HepG2 (cell line): ENCODE measurements around the gene BCAS1. TPM values are rescaled to one million over a fixed set of nuclear protein-coding genes. Genes with fewer than 3 reads are reported as not detected.

Experiments used
- ATAC-seq: fragments of 200-7000 bp; cut with Tn5 transposase; 3 replicates; pipeline ENCODE4 v1.9.1; 2020; ENCODE audit warnings: mild to moderate bottlenecking, moderate library complexity
- Bru-seq: library from RNA; stranded (reverse); fragments of 400-500 nt; gene quantifications from one replicate; lab custom pipeline; 2021; lab: Mats Ljungman, UMichigan
- BruChase-seq, 2 experiments: library from RNA; stranded (reverse); fragments of 400-500 nt; gene quantifications; one replicate each; lab custom pipeline; 2021; lab: Mats Ljungman, UMichigan
- BruUV-seq: library from RNA; stranded (reverse); fragments of 400-500 nt; replicated peaks from 2 replicates; lab custom pipeline; 2021; lab: Mats Ljungman, UMichigan
- CTCF ChIA-PET: fragments of 300-600 bp; formaldehyde crosslinking; extraction: SDS; loops from one replicate; lab custom pipeline; 2021; ENCODE audit warnings: low total read pairs, inconsistent platforms, low intra/inter-chr PET ratio; lab: Yijun Ruan, JAX
- POLR2A ChIA-PET: fragments of 350-600 bp; sonication (Branson Sonifier 250); formaldehyde crosslinking; loops from one replicate; lab custom pipeline; 2020; ENCODE audit warnings: antibody characterized with exemption, inconsistent platforms; lab: Yijun Ruan, JAX
- DNase-seq: peaks from one replicate; pipeline ENCODE4 v3.0.0-alpha.2; 2015; ENCODE audit warnings: low spot score
- FAIRE-seq: peaks from 3 replicates; lab custom pipeline; 2011; peaks lifted over from hg19 to GRCh38; lab: Jason Lieb, UNC
- H2AFZ ChIP-seq: one replicate; pipeline ENCODE4 v1.6.1; 2011; ENCODE audit warnings: low read length, inconsistent platforms
- H3K27ac ChIP-seq: fragments of 300-600 bp; 3 replicates; pipeline ENCODE4 v1.8.0; 2011; ENCODE audit warnings: mixed run types, mild to moderate bottlenecking, mixed read lengths, low read length, inconsistent platforms; ENCODE audit not compliant: insufficient read depth; ENCODE audit errors: extremely low read length
- H3K27me3 ChIP-seq, 2 experiments: fragments of 200-600 bp in 1 of 2; 2 replicates in 1 of 2; 3 replicates in 1 of 2; pipeline versions ENCODE4 v1.6.0 to v1.8.0; 2011; ENCODE audit warnings: low read length in 2 of 2, mild to moderate bottlenecking in 2 of 2, moderate library complexity in 2 of 2, inconsistent platforms in 1 of 2; ENCODE audit not compliant: insufficient read depth in 2 of 2, control insufficient read depth in 1 of 2
- H3K36me3 ChIP-seq, 2 experiments: fragments of 200-600 bp in 1 of 2; replicated peaks in 1 of 2; 2 replicates in 1 of 2; 3 replicates in 1 of 2; pipeline versions ENCODE4 v1.5.1 to v1.8.0; 2011; ENCODE audit warnings: low read length in 2 of 2, inconsistent platforms in 1 of 2; ENCODE audit not compliant: insufficient read depth in 2 of 2, control insufficient read depth in 1 of 2
- H3K4me1 ChIP-seq: 2 replicates; pipeline ENCODE4 v1.5.1; 2012; ENCODE audit warnings: low read length, inconsistent platforms; ENCODE audit not compliant: insufficient read depth
- H3K4me2 ChIP-seq: 2 replicates; pipeline ENCODE4 v1.6.0; 2011; ENCODE audit warnings: low read depth, low read length, inconsistent platforms
- H3K4me3 ChIP-seq, 3 experiments: fragments of 200-600 bp in 1 of 3; sonication (generic), shearing (Covaris generic) in 1 of 3; replicated peaks in 1 of 3; 2 replicates each; pipeline ENCODE4 v1.5.1; 2011 to 2016; ENCODE audit warnings: low read length in 3 of 3, inconsistent platforms in 2 of 3, low read depth in 2 of 3, mild to moderate bottlenecking in 2 of 3, control low read depth in 1 of 3, mixed read lengths in 1 of 3; ENCODE audit not compliant: insufficient read depth in 1 of 3
- H3K79me2 ChIP-seq: one replicate; pipeline ENCODE4 v1.6.1; 2011; ENCODE audit warnings: low read length, inconsistent platforms; ENCODE audit not compliant: insufficient read depth
- H3K9ac ChIP-seq: 2 replicates; pipeline ENCODE4 v1.6.0; 2011; ENCODE audit warnings: mild to moderate bottlenecking, low read depth, low read length, inconsistent platforms; ENCODE audit not compliant: insufficient read depth
- H3K9me3 ChIP-seq: 2 replicates; pipeline ENCODE4 v1.5.1; 2012; ENCODE audit warnings: mild to moderate bottlenecking, low read length
- H4K20me1 ChIP-seq: 2 replicates; pipeline ENCODE4 v1.6.0; 2011; ENCODE audit warnings: inconsistent platforms, mild to moderate bottlenecking, low read length, moderate library complexity; ENCODE audit not compliant: insufficient read depth
- HOXA9 ChIP-seq: sonication (generic); formaldehyde crosslinking; IDR thresholded peaks from 2 replicates; pipeline ENCODE4 v1.8.1; 2022; ENCODE audit warnings: missing genetic modification reagents, mild to moderate bottlenecking, moderate library complexity, borderline replicate concordance
- MEIS1 ChIP-seq: sonication (generic); formaldehyde crosslinking; IDR thresholded peaks from 2 replicates; pipeline ENCODE4 v1.9.0; 2021; ENCODE audit warnings: mild to moderate bottlenecking, missing genetic modification reagents, moderate library complexity, borderline replicate concordance
- MXD4 ChIP-seq: IDR thresholded peaks from 2 replicates; pipeline ENCODE4 v1.6.1; 2016; ENCODE audit warnings: mild to moderate bottlenecking, missing biosample characterization, missing genetic modification reagents
- ZNF572 ChIP-seq: sonication (generic); formaldehyde crosslinking; IDR thresholded peaks from 2 replicates; pipeline ENCODE4 v1.5.1; 2020; ENCODE audit warnings: mild to moderate bottlenecking, missing genetic modification reagents
- ZNF652 ChIP-seq: IDR thresholded peaks from 2 replicates; pipeline ENCODE4 v1.6.1; 2016; ENCODE audit warnings: low read depth, borderline replicate concordance
- WGBS: methylation state at CpG from one replicate; pipeline ENCODE4 v1.1.6; 2017; ENCODE audit warnings: low lambda C conversion rate; 5-methylcytosine and 5-hydroxymethylcytosine counted together
- in situ Hi-C: cut with HindIII; loops from 2 replicates; pipeline ENCODE4 v1.10.0; 2017; ENCODE audit warnings: low pct_unique_long_range_greater_than_20kb; ENCODE audit not compliant: extremely low pct_ligation_motif_present
- intact Hi-C: fragments of 100-400 bp; cut with micrococcal nuclease; formaldehyde crosslinking; loops from one replicate; pipeline ENCODE4 v1.10.0; 2022; ENCODE audit not compliant: unreplicated experiment
- long read RNA-seq, 2 experiments: library from RNA in 1 of 2; library from polyadenylated mRNA in 1 of 2; stranded (forward) in 1 of 2; unstranded in 1 of 2; transcript quantifications; one replicate each; pipeline ENCODE4 v2.0.0, GENCODE V29; 2019 to 2022
- polyA minus RNA-seq, 3 experiments: library from RNA; depleted of rRNA, polyadenylated mRNA; stranded (reverse); fragments of >200 nt; gene quantifications; 2 replicates each; pipeline ENCODE4 v1.2.3, GENCODE V29; 2011; ENCODE audit warnings: low replicate concordance in 1 of 3
- polyA plus RNA-seq, 8 experiments: library from polyadenylated mRNA; depleted of rRNA in 3 of 8; stranded (reverse) in 7 of 8; unstranded in 1 of 8; fragments of >200 nt; fragmentation: Illumina TruSeq in 4 of 8; extraction: Trizol in 4 of 8; gene quantifications; 2 replicates each; pipeline versions ENCODE4 v1.2.1 to v1.2.3, GENCODE V29; 2011 to 2016; ENCODE audit warnings: low read depth in 4 of 8, missing spikeins in 1 of 8, mixed read lengths in 1 of 8; ENCODE audit not compliant: insufficient read depth in 1 of 8
- total RNA-seq, 5 experiments: library from RNA; depleted of rRNA; stranded (reverse); fragments of >200 nt; fragmentation: Illumina TruSeq; extraction: Trizol; gene quantifications; 2 replicates each; pipeline ENCODE4 v1.2.3, GENCODE V29; 2016; ENCODE audit warnings: low read depth in 1 of 5
- TF ChIP-seq, protein P1 (sequence below): IDR thresholded peaks from 2 replicates; pipeline ENCODE4 v1.4.0; 2020; ENCODE audit warnings: mild to moderate bottlenecking, missing genetic modification reagents
- TF ChIP-seq, protein P2 (sequence below): sonication (generic); formaldehyde crosslinking; IDR thresholded peaks from 2 replicates; pipeline ENCODE4 v1.8.1; 2023; ENCODE audit warnings: mild to moderate bottlenecking, missing genetic modification reagents
- TF ChIP-seq, protein P3 (sequence below): IDR thresholded peaks from 2 replicates; pipeline ENCODE4 v1.6.1; 2016; ENCODE audit warnings: mild to moderate bottlenecking

BCAS1 gene, protein sequence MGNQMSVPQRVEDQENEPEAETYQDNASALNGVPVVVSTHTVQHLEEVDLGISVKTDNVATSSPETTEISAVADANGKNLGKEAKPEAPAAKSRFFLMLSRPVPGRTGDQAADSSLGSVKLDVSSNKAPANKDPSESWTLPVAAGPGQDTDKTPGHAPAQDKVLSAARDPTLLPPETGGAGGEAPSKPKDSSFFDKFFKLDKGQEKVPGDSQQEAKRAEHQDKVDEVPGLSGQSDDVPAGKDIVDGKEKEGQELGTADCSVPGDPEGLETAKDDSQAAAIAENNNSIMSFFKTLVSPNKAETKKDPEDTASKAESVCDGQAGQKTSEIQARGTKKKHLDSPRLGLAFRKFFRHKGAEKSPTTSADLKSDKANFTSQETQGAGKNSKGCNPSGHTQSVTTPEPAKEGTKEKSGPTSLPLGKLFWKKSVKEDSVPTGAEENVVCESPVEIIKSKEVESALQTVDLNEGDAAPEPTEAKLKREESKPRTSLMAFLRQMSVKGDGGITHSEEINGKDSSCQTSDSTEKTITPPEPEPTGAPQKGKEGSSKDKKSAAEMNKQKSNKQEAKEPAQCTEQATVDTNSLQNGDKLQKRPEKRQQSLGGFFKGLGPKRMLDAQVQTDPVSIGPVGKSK
- total RNA-seq (2016; rRNA removed; fragmentation: Illumina TruSeq; extraction: Trizol) = 0.67 and 0.91 TPM in 2 replicates
- 0.09 and 0.10 TPM in 2 replicates for total RNA-seq (2016; cell fraction: cytosol; rRNA removed; fragmentation: Illumina TruSeq; extraction: Trizol; ENCODE audit: low read depth)
- total RNA-seq (2016; cell fraction: insoluble cytoplasmic fraction; rRNA removed; fragmentation: Illumina TruSeq; extraction: Trizol) = 0.43 and 1.0 TPM in 2 replicates
- 0.17 and 0.28 TPM in 2 replicates for total RNA-seq (2016; cell fraction: membrane; rRNA removed; fragmentation: Illumina TruSeq; extraction: Trizol)
- total RNA-seq (2016; cell fraction: nucleus; rRNA removed; fragmentation: Illumina TruSeq; extraction: Trizol) = 0.53 and 0.62 TPM in 2 replicates
- polyA plus RNA-seq (2011; rRNA removed) = 0.55 and 0.95 TPM in 2 replicates
- polyA plus RNA-seq (2011; cell fraction: cytosol; rRNA removed) = 0.58 and 0.74 TPM in 2 replicates
- polyA plus RNA-seq (2011; cell fraction: nucleus; rRNA removed) = 1.00 and 1.0 TPM in 2 replicates
- polyA plus RNA-seq (2012) = 0.56 and 1.8 TPM in 2 replicates
- 0.08 TPM in 1 of 2 replicates, not detected in the other for polyA plus RNA-seq (2016; cell fraction: cytosol; fragmentation: Illumina TruSeq; extraction: Trizol; ENCODE audit: low read depth)
- polyA plus RNA-seq (2016; cell fraction: insoluble cytoplasmic fraction; fragmentation: Illumina TruSeq; extraction: Trizol; ENCODE audit: low read depth) = 0.65 and 0.69 TPM in 2 replicates
- 0.12 TPM in 1 of 2 replicates, not detected in the other for polyA plus RNA-seq (2016; cell fraction: membrane; fragmentation: Illumina TruSeq; extraction: Trizol; ENCODE audit: low read depth)
- polyA plus RNA-seq (2016; cell fraction: nucleus; fragmentation: Illumina TruSeq; extraction: Trizol; ENCODE audit: insufficient read depth, low read depth) = 0.41 and 0.48 TPM in 2 replicates
- 0.22 TPM in 1 of 2 replicates, not detected in the other for polyA minus RNA-seq (2011; rRNA and poly(A)+ RNA removed; ENCODE audit: low replicate concordance)
- polyA minus RNA-seq (2011; cell fraction: cytosol; rRNA and poly(A)+ RNA removed) = 0.59 and 0.62 TPM in 2 replicates
- polyA minus RNA-seq (2011; cell fraction: nucleus; rRNA and poly(A)+ RNA removed) = 2.2 and 2.4 TPM in 2 replicates
- Bru-seq, nascent RNA = percentile 37 among the genes with signal in this experiment
- percentile 31 among the genes with signal in this experiment for BruChase-seq, experiment 1, labeled RNA remaining after a 6-hour chase
- percentile 34 among the genes with signal in this experiment for BruChase-seq, experiment 2, labeled RNA remaining after a 2-hour chase
- long read RNA-seq, experiment 1, partial matches to known transcripts = 0 of 3 reads
- long read RNA-seq, experiment 1, other reads (novel, unspliced or antisense) = 2 of 3 reads
- long read RNA-seq, experiment 2 = 0 reads

DNA sequence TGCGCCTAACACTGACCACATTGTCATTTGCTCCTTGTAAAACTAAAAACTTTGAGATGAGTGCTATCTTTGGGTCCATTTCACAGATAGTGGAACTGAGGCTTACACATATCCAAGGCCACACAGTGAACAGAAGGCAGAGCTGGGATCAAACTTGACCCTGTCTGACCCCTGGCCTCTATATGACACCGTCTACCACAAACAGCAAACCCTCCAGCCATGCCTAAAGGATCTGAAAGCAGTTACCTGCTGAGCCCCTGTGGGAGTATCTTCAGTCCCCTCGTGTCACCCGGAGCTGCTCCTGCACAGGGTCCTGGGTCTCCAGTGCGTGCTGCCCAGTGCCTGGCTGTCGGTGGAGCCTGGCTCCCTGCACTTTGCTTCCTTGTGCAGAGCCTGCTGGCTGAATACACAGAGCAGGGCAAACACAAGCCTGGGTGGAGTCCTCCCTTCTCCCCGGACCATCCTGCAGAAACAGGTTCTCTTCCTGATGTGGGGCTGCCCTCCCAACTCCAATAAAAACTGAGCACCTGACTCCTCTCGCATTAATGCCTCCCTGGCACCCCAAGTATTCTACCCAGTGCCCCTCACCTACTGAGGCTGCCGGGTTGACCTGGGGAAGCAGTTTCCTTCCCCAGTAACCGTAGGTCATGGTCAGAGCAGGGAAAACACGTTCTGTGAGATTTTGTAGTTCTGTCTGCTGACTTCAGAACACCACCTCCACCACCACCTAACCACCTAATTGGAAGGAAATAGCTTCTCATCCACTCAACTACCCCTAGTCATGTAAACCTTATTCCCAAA, at the start of gene BCAS1:
BCAS1 (minus strand) TSS at position 408 of the 801 bp plus-strand sequence. CDS start 11,876 bp downstream, outside the sequence.
- POLR2A ChIA-PET = interaction anchor here (0.5 to 2.5 kb wide), 6 partner anchors 34 to 305 kb away, joined by 3 to 8 read pairs (median 4); partner anchors contain the start of gene PFDN4
- 10% methylated on average over 11 of the region's 11 CpGs for WGBS
- no peak for TF ChIP-seq ZNF652 (CRISPR knock-in tag)
- peak; percentile 51; the same call in 1 of the 2 replicates for TF ChIP-seq ZNF572 (CRISPR knock-in tag)
- TF ChIP-seq, protein P1, sequence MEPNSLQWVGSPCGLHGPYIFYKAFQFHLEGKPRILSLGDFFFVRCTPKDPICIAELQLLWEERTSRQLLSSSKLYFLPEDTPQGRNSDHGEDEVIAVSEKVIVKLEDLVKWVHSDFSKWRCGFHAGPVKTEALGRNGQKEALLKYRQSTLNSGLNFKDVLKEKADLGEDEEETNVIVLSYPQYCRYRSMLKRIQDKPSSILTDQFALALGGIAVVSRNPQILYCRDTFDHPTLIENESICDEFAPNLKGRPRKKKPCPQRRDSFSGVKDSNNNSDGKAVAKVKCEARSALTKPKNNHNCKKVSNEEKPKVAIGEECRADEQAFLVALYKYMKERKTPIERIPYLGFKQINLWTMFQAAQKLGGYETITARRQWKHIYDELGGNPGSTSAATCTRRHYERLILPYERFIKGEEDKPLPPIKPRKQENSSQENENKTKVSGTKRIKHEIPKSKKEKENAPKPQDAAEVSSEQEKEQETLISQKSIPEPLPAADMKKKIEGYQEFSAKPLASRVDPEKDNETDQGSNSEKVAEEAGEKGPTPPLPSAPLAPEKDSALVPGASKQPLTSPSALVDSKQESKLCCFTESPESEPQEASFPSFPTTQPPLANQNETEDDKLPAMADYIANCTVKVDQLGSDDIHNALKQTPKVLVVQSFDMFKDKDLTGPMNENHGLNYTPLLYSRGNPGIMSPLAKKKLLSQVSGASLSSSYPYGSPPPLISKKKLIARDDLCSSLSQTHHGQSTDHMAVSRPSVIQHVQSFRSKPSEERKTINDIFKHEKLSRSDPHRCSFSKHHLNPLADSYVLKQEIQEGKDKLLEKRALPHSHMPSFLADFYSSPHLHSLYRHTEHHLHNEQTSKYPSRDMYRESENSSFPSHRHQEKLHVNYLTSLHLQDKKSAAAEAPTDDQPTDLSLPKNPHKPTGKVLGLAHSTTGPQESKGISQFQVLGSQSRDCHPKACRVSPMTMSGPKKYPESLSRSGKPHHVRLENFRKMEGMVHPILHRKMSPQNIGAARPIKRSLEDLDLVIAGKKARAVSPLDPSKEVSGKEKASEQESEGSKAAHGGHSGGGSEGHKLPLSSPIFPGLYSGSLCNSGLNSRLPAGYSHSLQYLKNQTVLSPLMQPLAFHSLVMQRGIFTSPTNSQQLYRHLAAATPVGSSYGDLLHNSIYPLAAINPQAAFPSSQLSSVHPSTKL (CRISPR knock-in tag) = peak; percentile 81
- TF ChIP-seq HOXA9 (CRISPR knock-in tag) = no peak
- no peak for TF ChIP-seq MXD4 (CRISPR knock-in tag)
- TF ChIP-seq MEIS1 = peak; percentile 71; the same call in 1 of the 2 replicates
- TF ChIP-seq, protein P2, sequence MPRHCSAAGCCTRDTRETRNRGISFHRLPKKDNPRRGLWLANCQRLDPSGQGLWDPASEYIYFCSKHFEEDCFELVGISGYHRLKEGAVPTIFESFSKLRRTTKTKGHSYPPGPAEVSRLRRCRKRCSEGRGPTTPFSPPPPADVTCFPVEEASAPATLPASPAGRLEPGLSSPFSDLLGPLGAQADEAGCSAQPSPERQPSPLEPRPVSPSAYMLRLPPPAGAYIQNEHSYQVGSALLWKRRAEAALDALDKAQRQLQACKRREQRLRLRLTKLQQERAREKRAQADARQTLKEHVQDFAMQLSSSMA (CRISPR knock-in tag) = no peak
- TF ChIP-seq, protein P3, sequence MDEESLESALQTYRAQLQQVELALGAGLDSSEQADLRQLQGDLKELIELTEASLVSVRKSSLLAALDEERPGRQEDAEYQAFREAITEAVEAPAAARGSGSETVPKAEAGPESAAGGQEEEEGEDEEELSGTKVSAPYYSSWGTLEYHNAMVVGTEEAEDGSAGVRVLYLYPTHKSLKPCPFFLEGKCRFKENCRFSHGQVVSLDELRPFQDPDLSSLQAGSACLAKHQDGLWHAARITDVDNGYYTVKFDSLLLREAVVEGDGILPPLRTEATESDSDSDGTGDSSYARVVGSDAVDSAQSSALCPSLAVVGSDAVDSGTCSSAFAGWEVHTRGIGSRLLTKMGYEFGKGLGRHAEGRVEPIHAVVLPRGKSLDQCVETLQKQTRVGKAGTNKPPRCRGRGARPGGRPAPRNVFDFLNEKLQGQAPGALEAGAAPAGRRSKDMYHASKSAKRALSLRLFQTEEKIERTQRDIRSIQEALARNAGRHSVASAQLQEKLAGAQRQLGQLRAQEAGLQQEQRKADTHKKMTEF (CRISPR knock-in tag) = peak; percentile 58

More for the DNA sequence above, at the start of gene BCAS1:
- in situ Hi-C loops = no loop called here
- H3K27me3 ChIP-seq = no peaks in the 10 kb centered on the region; a peak in 1 of 5 replicates
- CTCF ChIA-PET = no interaction called here
- H3K4me3 ChIP-seq = peak within 1 kb of the TSS; percentile 8 to 52 (median 38)
- no peaks in the 10 kb centered on the region for H3K79me2 ChIP-seq
- ATAC-seq (peak; percentile 95), DNase-seq (peak; percentile 86), FAIRE-seq (peak; percentile 64)
- H2AFZ ChIP-seq = no peak within 1 kb of the TSS
- peaks cover 68% of the 10 kb centered on the region for H3K4me1 ChIP-seq
- H3K4me2 ChIP-seq = peak within 1 kb of the TSS; percentile 71
- no TSS peak for BruUV-seq
- no peaks in the 10 kb centered on the region for H3K36me3 ChIP-seq
- peak within 1 kb of the TSS; percentile 4 for H3K9ac ChIP-seq
- H4K20me1 ChIP-seq = no peaks in the 10 kb centered on the region
- intact Hi-C loops = no loop called here
- no peaks in the 10 kb centered on the region for H3K9me3 ChIP-seq
- H3K27ac ChIP-seq = peak within 1 kb of the TSS; percentile 9
